WTC11 (cell line): ENCODE results near the gene NEK11. TPM values are rescaled to one million over a fixed set of nuclear protein-coding genes. Genes with fewer than 3 reads are reported as not detected.

ENCODE experiments used
- ATAC-seq: fragments of 200-7000 bp; cut with Tn5 transposase; 2 replicates; pipeline ENCODE4 v1.10.0; 2021; ENCODE audit warnings: mild to moderate bottlenecking, moderate library complexity
- CTCF ChIA-PET: fragments of 300-600 bp; sonication (Branson Sonifier 250); formaldehyde crosslinking; loops from one replicate; lab custom pipeline; 2021; ENCODE audit warnings: antibody characterized with exemption; lab: Charles Lee
- POLR2A ChIA-PET: fragments of 350-600 bp; sonication (Branson Sonifier 250); formaldehyde crosslinking; loops from one replicate; lab custom pipeline; 2021; ENCODE audit warnings: antibody characterized with exemption; lab: Charles Lee
- DNase-seq: peaks from one replicate; pipeline ENCODE4 v3.0.0; 2021; ENCODE audit warnings: low spot score
- H3K27ac Mint-ChIP-seq: 2 replicates; pipeline ENCODE4 v1.8.0; 2021; ENCODE audit warnings: mixed read lengths
- H3K27me3 Mint-ChIP-seq: 2 replicates; pipeline ENCODE4 v1.8.0; 2021; ENCODE audit warnings: low read depth, mild to moderate bottlenecking, moderate library complexity, mixed read lengths
- H3K36me3 Mint-ChIP-seq: 2 replicates; pipeline ENCODE4 v1.8.0; 2021; ENCODE audit warnings: mixed read lengths
- H3K4me1 Mint-ChIP-seq: 2 replicates; pipeline ENCODE4 v1.8.0; 2022; ENCODE audit warnings: mixed read lengths
- H3K4me3 Mint-ChIP-seq: 2 replicates; pipeline ENCODE4 v1.8.0; 2021; ENCODE audit warnings: mild to moderate bottlenecking, moderate library complexity, mixed read lengths
- H3K9me3 Mint-ChIP-seq: 2 replicates; pipeline ENCODE4 v1.8.0; 2021; ENCODE audit warnings: mixed read lengths
- ESRRA ChIP-seq: sonication (generic); formaldehyde crosslinking; IDR thresholded peaks from 2 replicates; pipeline ENCODE4 v1.8.1; 2022; ENCODE audit warnings: mild to moderate bottlenecking, missing genetic modification reagents, borderline replicate concordance
- FOXP1 ChIP-seq: sonication (generic); formaldehyde crosslinking; IDR thresholded peaks from 2 replicates; pipeline ENCODE4 v1.8.0; 2022; ENCODE audit warnings: missing genetic modification reagents, mild to moderate bottlenecking, moderate library complexity, borderline replicate concordance
- IRF2 ChIP-seq: sonication (generic); formaldehyde crosslinking; IDR thresholded peaks from 2 replicates; pipeline ENCODE4 v1.8.0; 2022; ENCODE audit warnings: low read depth, missing genetic modification reagents, borderline replicate concordance
- PRRX2 ChIP-seq: fragments of 250-450 bp; sonication (Bioruptor Pico); IDR thresholded peaks from 2 replicates; pipeline ENCODE4 v1.8.0; 2021; ENCODE audit warnings: mild to moderate bottlenecking
- SP1 ChIP-seq: sonication (generic); formaldehyde crosslinking; conservative IDR thresholded peaks from 2 replicates; pipeline ENCODE4 v1.8.1; 2022; ENCODE audit warnings: missing genetic modification reagents
- TCF7 ChIP-seq: sonication (generic); formaldehyde crosslinking; IDR thresholded peaks from 2 replicates; pipeline ENCODE4 v1.8.0; 2022; ENCODE audit warnings: mild to moderate bottlenecking, low read depth, missing genetic modification reagents, moderate library complexity
- TEAD4 ChIP-seq: sonication (generic); formaldehyde crosslinking; IDR thresholded peaks from 2 replicates; pipeline ENCODE4 v1.8.0; 2022; ENCODE audit warnings: mild to moderate bottlenecking, missing genetic modification reagents
- ZNF121 ChIP-seq: sonication (generic); formaldehyde crosslinking; IDR thresholded peaks from 2 replicates; pipeline ENCODE4 v1.8.0; 2023; ENCODE audit warnings: missing genetic modification reagents
- ZNF219 ChIP-seq: sonication (generic); formaldehyde crosslinking; IDR thresholded peaks from 2 replicates; pipeline ENCODE4 v1.8.0; 2023; ENCODE audit warnings: missing genetic modification reagents, mild to moderate bottlenecking, borderline replicate concordance
- ZNF263 ChIP-seq: sonication (generic); formaldehyde crosslinking; IDR thresholded peaks from 2 replicates; pipeline ENCODE4 v1.8.1; 2022; ENCODE audit warnings: low read depth, mild to moderate bottlenecking, moderate library complexity, missing genetic modification reagents
- ZNF317 ChIP-seq: sonication (generic); formaldehyde crosslinking; IDR thresholded peaks from 2 replicates; pipeline ENCODE4 v1.8.1; 2023; ENCODE audit warnings: low read depth, mild to moderate bottlenecking, moderate library complexity, missing genetic modification reagents, borderline replicate concordance
- ZNF416 ChIP-seq: fragments of 250-450 bp; sonication (Bioruptor Pico); IDR thresholded peaks from 2 replicates; pipeline ENCODE4 v1.9.0; 2021; ENCODE audit warnings: mild to moderate bottlenecking, inconsistent platforms
- ZNF671 ChIP-seq: fragments of 250-450 bp; sonication (Bioruptor Pico); IDR thresholded peaks from 2 replicates; pipeline ENCODE4 v1.8.0; 2021; ENCODE audit warnings: mild to moderate bottlenecking
- total RNA-seq: library from RNA; stranded (reverse); gene quantifications from 3 replicates; pipeline ENCODE4 v1.2.3, GENCODE V29; 2021
- TF ChIP-seq, protein P1 (sequence below): sonication (generic); formaldehyde crosslinking; IDR thresholded peaks from 2 replicates; pipeline ENCODE4 v1.8.1; 2023; ENCODE audit warnings: mild to moderate bottlenecking, missing genetic modification reagents, borderline replicate concordance
- TF ChIP-seq, protein P2 (sequence below): fragments of 200-600 bp; IDR thresholded peaks from 2 replicates; pipeline ENCODE4 v1.8.0; 2022; ENCODE audit warnings: antibody characterized with exemption
- TF ChIP-seq, protein P3 (sequence below): fragments of 250-450 bp; sonication (Bioruptor Pico); IDR thresholded peaks from 2 replicates; pipeline ENCODE4 v1.9.0; 2021; ENCODE audit warnings: mild to moderate bottlenecking
- TF ChIP-seq, protein P4 (sequence below): fragments of 250-450 bp; sonication (Bioruptor Pico); IDR thresholded peaks from 2 replicates; pipeline ENCODE4 v1.9.0; 2021; ENCODE audit warnings: moderate library complexity, mild to moderate bottlenecking, inconsistent platforms, borderline replicate concordance
- TF ChIP-seq, protein P5 (sequence below): sonication (generic); formaldehyde crosslinking; IDR thresholded peaks from 2 replicates; pipeline ENCODE4 v1.8.0; 2022; ENCODE audit warnings: mild to moderate bottlenecking, missing genetic modification reagents
- TF ChIP-seq, protein P6 (sequence below): sonication (generic); formaldehyde crosslinking; IDR thresholded peaks from 2 replicates; pipeline ENCODE4 v1.8.0; 2022; ENCODE audit warnings: mild to moderate bottlenecking, missing genetic modification reagents
- TF ChIP-seq, protein P7 (sequence below): sonication (generic); formaldehyde crosslinking; IDR thresholded peaks from 2 replicates; pipeline ENCODE4 v1.8.1; 2022; ENCODE audit warnings: mild to moderate bottlenecking, missing genetic modification reagents, moderate library complexity, borderline replicate concordance
- TF ChIP-seq, protein P8 (sequence below): sonication (generic); formaldehyde crosslinking; IDR thresholded peaks from 2 replicates; pipeline ENCODE4 v1.8.0; 2023; ENCODE audit warnings: missing genetic modification reagents

Gene NEK11
- total RNA-seq, 1 experiment from 2014 or later, result 1.6 TPM

DNA sequence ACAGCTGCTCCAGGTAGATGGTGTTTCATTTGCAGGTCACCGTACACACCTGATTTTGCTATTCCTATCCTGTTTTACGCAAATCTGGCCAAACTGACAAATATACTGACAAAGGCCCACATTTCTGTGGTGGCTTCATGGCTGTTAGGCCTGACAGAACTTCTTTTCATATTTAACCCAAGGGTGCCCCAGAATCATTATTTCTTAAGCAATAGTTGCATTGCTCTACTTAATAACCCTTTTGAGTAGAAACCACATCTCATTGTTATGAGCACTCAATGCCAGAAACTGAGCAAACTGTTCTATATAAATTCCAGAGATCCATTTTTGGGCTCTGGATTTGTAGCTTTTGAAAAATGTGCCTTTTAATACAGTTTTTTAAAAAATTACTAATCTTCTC lies 19.4 kb upstream of the NEK11 start (continued):
- TF ChIP-seq, protein P1, sequence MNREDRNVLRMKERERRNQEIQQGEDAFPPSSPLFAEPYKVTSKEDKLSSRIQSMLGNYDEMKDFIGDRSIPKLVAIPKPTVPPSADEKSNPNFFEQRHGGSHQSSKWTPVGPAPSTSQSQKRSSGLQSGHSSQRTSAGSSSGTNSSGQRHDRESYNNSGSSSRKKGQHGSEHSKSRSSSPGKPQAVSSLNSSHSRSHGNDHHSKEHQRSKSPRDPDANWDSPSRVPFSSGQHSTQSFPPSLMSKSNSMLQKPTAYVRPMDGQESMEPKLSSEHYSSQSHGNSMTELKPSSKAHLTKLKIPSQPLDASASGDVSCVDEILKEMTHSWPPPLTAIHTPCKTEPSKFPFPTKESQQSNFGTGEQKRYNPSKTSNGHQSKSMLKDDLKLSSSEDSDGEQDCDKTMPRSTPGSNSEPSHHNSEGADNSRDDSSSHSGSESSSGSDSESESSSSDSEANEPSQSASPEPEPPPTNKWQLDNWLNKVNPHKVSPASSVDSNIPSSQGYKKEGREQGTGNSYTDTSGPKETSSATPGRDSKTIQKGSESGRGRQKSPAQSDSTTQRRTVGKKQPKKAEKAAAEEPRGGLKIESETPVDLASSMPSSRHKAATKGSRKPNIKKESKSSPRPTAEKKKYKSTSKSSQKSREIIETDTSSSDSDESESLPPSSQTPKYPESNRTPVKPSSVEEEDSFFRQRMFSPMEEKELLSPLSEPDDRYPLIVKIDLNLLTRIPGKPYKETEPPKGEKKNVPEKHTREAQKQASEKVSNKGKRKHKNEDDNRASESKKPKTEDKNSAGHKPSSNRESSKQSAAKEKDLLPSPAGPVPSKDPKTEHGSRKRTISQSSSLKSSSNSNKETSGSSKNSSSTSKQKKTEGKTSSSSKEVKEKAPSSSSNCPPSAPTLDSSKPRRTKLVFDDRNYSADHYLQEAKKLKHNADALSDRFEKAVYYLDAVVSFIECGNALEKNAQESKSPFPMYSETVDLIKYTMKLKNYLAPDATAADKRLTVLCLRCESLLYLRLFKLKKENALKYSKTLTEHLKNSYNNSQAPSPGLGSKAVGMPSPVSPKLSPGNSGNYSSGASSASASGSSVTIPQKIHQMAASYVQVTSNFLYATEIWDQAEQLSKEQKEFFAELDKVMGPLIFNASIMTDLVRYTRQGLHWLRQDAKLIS (CRISPR knock-in tag), result no peak
- no peak for TF ChIP-seq ZNF219

DNA sequence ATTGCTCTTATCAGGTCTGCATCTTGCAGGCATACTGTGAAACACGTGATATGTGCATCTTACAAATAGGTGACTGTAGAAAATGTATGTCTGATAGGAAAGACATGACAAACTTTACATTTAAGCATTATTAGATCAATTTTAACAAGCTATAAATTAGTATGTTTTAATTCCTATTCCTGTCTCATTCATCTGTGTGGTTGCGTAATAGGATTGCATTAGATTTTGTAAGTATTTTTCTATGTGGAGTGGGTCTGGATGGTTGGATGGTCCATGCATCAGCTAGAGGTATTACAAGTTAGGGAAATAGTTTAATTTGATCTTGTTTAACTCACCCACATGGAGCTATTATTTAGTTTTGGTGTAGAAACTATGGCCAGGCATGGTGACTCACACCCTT lies 18.9 kb upstream of the NEK11 start:
- Mint-ChIP-seq H3K36me3 (peaks cover 17% of the 10 kb centered on the region), H3K4me3 (no peak overlapping the region), H3K27me3 (no peaks in the 10 kb centered on the region)
- no peak for ATAC-seq
- CTCF ChIA-PET, result no interaction called here
- TF ChIP-seq, protein P2, sequence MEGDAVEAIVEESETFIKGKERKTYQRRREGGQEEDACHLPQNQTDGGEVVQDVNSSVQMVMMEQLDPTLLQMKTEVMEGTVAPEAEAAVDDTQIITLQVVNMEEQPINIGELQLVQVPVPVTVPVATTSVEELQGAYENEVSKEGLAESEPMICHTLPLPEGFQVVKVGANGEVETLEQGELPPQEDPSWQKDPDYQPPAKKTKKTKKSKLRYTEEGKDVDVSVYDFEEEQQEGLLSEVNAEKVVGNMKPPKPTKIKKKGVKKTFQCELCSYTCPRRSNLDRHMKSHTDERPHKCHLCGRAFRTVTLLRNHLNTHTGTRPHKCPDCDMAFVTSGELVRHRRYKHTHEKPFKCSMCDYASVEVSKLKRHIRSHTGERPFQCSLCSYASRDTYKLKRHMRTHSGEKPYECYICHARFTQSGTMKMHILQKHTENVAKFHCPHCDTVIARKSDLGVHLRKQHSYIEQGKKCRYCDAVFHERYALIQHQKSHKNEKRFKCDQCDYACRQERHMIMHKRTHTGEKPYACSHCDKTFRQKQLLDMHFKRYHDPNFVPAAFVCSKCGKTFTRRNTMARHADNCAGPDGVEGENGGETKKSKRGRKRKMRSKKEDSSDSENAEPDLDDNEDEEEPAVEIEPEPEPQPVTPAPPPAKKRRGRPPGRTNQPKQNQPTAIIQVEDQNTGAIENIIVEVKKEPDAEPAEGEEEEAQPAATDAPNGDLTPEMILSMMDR, result no peak
- TF ChIP-seq SP1 (CRISPR knock-in tag), result no peak
- TF ChIP-seq ZNF317 (CRISPR knock-in tag), result no peak
- TF ChIP-seq IRF2 (CRISPR knock-in tag), result no peak
- no peak for TF ChIP-seq ZNF671 (CRISPR knock-in tag)
- TF ChIP-seq TCF7, result no peak
- TF ChIP-seq ZNF121 (CRISPR knock-in tag), result no peak
- no peak for TF ChIP-seq PRRX2 (CRISPR knock-in tag)
- no peak for TF ChIP-seq ZNF416
- TF ChIP-seq, all 79 proteins: peak for 0
- H3K9me3 Mint-ChIP-seq, result no peaks in the 10 kb centered on the region
- H3K4me1 Mint-ChIP-seq, result no peaks in the 10 kb centered on the region
- POLR2A ChIA-PET, result no interaction called here
- no peak for DNase-seq
- no peak overlapping the region for H3K27ac Mint-ChIP-seq

DNA sequence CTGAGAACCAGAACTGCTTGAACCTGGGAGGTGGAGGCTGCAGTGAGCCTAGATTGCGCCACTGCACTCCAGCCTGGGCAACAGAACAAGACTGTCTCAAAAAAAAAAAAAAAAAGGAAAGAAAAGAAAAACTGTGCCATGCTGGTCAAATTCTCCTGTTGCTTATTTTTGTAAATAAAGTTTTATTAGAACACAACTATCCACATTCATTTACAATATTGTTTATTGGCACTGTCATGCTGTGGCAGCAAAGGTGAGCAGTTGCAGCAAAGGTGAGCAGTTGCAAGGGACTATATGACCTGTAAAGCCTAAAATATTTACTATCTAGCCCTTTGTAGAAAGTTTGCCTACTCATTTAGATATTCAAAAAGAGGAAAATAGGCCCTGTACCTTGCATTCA lies 18.4 kb upstream of the NEK11 start:
- ATAC-seq (no peak), DNase-seq (no peak)
- Mint-ChIP-seq H3K27ac (no peak overlapping the region), H3K36me3 (peaks cover 21% of the 10 kb centered on the region), H3K27me3 (no peaks in the 10 kb centered on the region), H3K4me3 (no peak overlapping the region), H3K9me3 (no peaks in the 10 kb centered on the region)
- CTCF ChIA-PET, result no interaction called here
- TF ChIP-seq ZNF263 (CRISPR knock-in tag), result no peak
- TF ChIP-seq, protein P3, sequence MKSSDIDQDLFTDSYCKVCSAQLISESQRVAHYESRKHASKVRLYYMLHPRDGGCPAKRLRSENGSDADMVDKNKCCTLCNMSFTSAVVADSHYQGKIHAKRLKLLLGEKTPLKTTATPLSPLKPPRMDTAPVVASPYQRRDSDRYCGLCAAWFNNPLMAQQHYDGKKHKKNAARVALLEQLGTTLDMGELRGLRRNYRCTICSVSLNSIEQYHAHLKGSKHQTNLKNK, result no peak
- TF ChIP-seq, protein P4, sequence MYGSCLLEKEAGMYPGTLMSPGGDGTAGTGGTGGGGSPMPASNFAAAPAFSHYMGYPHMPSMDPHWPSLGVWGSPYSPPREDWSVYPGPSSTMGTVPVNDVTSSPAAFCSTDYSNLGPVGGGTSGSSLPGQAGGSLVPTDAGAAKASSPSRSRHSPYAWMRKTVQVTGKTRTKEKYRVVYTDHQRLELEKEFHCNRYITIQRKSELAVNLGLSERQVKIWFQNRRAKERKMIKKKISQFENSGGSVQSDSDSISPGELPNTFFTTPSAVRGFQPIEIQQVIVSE (CRISPR knock-in tag), result no peak
- TF ChIP-seq, protein P5, sequence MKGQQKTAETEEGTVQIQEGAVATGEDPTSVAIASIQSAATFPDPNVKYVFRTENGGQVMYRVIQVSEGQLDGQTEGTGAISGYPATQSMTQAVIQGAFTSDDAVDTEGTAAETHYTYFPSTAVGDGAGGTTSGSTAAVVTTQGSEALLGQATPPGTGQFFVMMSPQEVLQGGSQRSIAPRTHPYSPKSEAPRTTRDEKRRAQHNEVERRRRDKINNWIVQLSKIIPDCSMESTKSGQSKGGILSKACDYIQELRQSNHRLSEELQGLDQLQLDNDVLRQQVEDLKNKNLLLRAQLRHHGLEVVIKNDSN (CRISPR knock-in tag), result no peak
- TF ChIP-seq, protein P6, sequence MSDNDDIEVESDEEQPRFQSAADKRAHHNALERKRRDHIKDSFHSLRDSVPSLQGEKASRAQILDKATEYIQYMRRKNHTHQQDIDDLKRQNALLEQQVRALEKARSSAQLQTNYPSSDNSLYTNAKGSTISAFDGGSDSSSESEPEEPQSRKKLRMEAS (CRISPR knock-in tag), result no peak
- TF ChIP-seq, protein P7, sequence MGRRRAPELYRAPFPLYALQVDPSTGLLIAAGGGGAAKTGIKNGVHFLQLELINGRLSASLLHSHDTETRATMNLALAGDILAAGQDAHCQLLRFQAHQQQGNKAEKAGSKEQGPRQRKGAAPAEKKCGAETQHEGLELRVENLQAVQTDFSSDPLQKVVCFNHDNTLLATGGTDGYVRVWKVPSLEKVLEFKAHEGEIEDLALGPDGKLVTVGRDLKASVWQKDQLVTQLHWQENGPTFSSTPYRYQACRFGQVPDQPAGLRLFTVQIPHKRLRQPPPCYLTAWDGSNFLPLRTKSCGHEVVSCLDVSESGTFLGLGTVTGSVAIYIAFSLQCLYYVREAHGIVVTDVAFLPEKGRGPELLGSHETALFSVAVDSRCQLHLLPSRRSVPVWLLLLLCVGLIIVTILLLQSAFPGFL (CRISPR knock-in tag), result no peak
- no peak for TF ChIP-seq TEAD4 (CRISPR knock-in tag)
- TF ChIP-seq FOXP1 (CRISPR knock-in tag), result no peak
- TF ChIP-seq ESRRA (CRISPR knock-in tag), result no peak
- TF ChIP-seq, protein P8, sequence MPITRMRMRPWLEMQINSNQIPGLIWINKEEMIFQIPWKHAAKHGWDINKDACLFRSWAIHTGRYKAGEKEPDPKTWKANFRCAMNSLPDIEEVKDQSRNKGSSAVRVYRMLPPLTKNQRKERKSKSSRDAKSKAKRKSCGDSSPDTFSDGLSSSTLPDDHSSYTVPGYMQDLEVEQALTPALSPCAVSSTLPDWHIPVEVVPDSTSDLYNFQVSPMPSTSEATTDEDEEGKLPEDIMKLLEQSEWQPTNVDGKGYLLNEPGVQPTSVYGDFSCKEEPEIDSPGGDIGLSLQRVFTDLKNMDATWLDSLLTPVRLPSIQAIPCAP (CRISPR knock-in tag), result no peak
- TF ChIP-seq, all 79 proteins: peak for 0
- no peaks in the 10 kb centered on the region for H3K4me1 Mint-ChIP-seq
- POLR2A ChIA-PET, result no interaction called here
